ENCODE data around the gene TMEM179.

Gene TMEM179

GRCh38 chr14:104644091-104644635, 39.6 kb upstream of the TMEM179 start:
- TF ChIP-seq TEAD4 (IDR thresholded peaks at IDR 0.05) (no peak), YY1 (IDR thresholded peaks at IDR 0.05; ENCODE audit: low read depth) (no peak), MAX (IDR thresholded peaks at IDR 0.05) (no peak), FOXM1 (IDR thresholded peaks at IDR 0.05; ENCODE audit: borderline replicate concordance, low read depth) (no peak), ZBTB7A (IDR thresholded peaks at IDR 0.05; ENCODE audit: low read depth) (no peak), TCF12 (IDR thresholded peaks at IDR 0.05; ENCODE audit: low read depth) (no peak), EP300 (IDR thresholded peaks at IDR 0.05; ENCODE audit: borderline replicate concordance) (no peak), RAD21 (IDR thresholded peaks at IDR 0.05; ENCODE audit: low read depth) (no peak), CEBPB (IDR thresholded peaks at IDR 0.05) (no peak), REST (IDR thresholded peaks at IDR 0.05; ENCODE audit: low read depth) (no peak), EGR1 (IDR thresholded peaks at IDR 0.05) (no peak), USF1 (IDR thresholded peaks at IDR 0.05) (no peak), NFIC (IDR thresholded peaks at IDR 0.05) (no peak), CREB1 (IDR thresholded peaks at IDR 0.05; ENCODE audit: low read depth) (no peak), TAF1 (IDR thresholded peaks at IDR 0.05; ENCODE audit: low read depth) (no peak)

GRCh38 chr14:104643306-104643705, 38.7 kb upstream of the TMEM179 start:
- TF ChIP-seq USF1 (IDR thresholded peaks at IDR 0.05) (no peak), EP300 (IDR thresholded peaks at IDR 0.05; ENCODE audit: borderline replicate concordance) (no peak), RAD21 (IDR thresholded peaks at IDR 0.05; ENCODE audit: low read depth) (no peak), EGR1 (IDR thresholded peaks at IDR 0.05) (no peak), ZBTB7A (IDR thresholded peaks at IDR 0.05; ENCODE audit: low read depth) (no peak), FOXM1 (IDR thresholded peaks at IDR 0.05; ENCODE audit: borderline replicate concordance, low read depth) (no peak), REST (IDR thresholded peaks at IDR 0.05; ENCODE audit: low read depth) (no peak), NFIC (IDR thresholded peaks at IDR 0.05) (no peak), CREB1 (IDR thresholded peaks at IDR 0.05; ENCODE audit: low read depth) (no peak), YY1 (IDR thresholded peaks at IDR 0.05; ENCODE audit: low read depth) (no peak), MAX (IDR thresholded peaks at IDR 0.05) (no peak), TEAD4 (IDR thresholded peaks at IDR 0.05) (no peak), TCF12 (IDR thresholded peaks at IDR 0.05; ENCODE audit: low read depth) (no peak), CEBPB (IDR thresholded peaks at IDR 0.05) (no peak), TAF1 (IDR thresholded peaks at IDR 0.05; ENCODE audit: low read depth) (no peak)

- no peak for TF ChIP-seq CREB1 (IDR thresholded peaks at IDR 0.05; ENCODE audit: low read depth)
- no peak for TF ChIP-seq REST (IDR thresholded peaks at IDR 0.05; ENCODE audit: low read depth)
- TF ChIP-seq EP300 (IDR thresholded peaks at IDR 0.05; ENCODE audit: borderline replicate concordance) = no peak
- TF ChIP-seq MAX (IDR thresholded peaks at IDR 0.05) = no peak
- no peak for TF ChIP-seq FOXM1 (IDR thresholded peaks at IDR 0.05; ENCODE audit: borderline replicate concordance, low read depth)
- no peak for TF ChIP-seq USF1 (IDR thresholded peaks at IDR 0.05)
Observed at GRCh38 chr14:104642540-104642868, 37.9 kb upstream of the TMEM179 start.
